Fibroblast of mammary gland (primary cell): ENCODE results near the gene NAB2.

Experiments used
- DNase-seq: peaks from one replicate; pipeline ENCODE4 v3.0.0-alpha.2; 2010; ENCODE audit warnings: low read depth
- H3K4me3 ChIP-seq: 2 replicates; pipeline ENCODE4 v1.5.1; 2011; ENCODE audit warnings: low read depth, mild to moderate bottlenecking, low read length, moderate library complexity; ENCODE audit not compliant: control insufficient read depth
- TF ChIP-seq, protein P1 (sequence below): conservative IDR thresholded peaks from 2 replicates; pipeline ENCODE4 v1.5.1; 2011; ENCODE audit warnings: low read depth, low read length, inconsistent platforms; ENCODE audit not compliant: control insufficient read depth, insufficient read depth

The NAB2 gene, protein sequence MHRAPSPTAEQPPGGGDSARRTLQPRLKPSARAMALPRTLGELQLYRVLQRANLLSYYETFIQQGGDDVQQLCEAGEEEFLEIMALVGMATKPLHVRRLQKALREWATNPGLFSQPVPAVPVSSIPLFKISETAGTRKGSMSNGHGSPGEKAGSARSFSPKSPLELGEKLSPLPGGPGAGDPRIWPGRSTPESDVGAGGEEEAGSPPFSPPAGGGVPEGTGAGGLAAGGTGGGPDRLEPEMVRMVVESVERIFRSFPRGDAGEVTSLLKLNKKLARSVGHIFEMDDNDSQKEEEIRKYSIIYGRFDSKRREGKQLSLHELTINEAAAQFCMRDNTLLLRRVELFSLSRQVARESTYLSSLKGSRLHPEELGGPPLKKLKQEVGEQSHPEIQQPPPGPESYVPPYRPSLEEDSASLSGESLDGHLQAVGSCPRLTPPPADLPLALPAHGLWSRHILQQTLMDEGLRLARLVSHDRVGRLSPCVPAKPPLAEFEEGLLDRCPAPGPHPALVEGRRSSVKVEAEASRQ

GRCh38 chr12:57088354-57089270, at the start of gene NAB2:
Gene NAB2, plus strand, starts transcription at chr12:57089114. Its CDS starts 158 bp downstream, at chr12:57089272.
- peak within 1 kb of the TSS; percentile 92 for H3K4me3 ChIP-seq
- TF ChIP-seq, protein P1, sequence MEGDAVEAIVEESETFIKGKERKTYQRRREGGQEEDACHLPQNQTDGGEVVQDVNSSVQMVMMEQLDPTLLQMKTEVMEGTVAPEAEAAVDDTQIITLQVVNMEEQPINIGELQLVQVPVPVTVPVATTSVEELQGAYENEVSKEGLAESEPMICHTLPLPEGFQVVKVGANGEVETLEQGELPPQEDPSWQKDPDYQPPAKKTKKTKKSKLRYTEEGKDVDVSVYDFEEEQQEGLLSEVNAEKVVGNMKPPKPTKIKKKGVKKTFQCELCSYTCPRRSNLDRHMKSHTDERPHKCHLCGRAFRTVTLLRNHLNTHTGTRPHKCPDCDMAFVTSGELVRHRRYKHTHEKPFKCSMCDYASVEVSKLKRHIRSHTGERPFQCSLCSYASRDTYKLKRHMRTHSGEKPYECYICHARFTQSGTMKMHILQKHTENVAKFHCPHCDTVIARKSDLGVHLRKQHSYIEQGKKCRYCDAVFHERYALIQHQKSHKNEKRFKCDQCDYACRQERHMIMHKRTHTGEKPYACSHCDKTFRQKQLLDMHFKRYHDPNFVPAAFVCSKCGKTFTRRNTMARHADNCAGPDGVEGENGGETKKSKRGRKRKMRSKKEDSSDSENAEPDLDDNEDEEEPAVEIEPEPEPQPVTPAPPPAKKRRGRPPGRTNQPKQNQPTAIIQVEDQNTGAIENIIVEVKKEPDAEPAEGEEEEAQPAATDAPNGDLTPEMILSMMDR: no peak
- DNase-seq: peak; percentile 96

GRCh38 chr12:57040211-57040610, 48.7 kb upstream of the NAB2 start:
- TF ChIP-seq, protein P1: no peak
- no peak overlapping the region for H3K4me3 ChIP-seq
- no peak for DNase-seq

GRCh38 chr12:57040750-57041149, 48.2 kb upstream of the NAB2 start:
- H3K4me3 ChIP-seq: no peak overlapping the region
- no peak for DNase-seq
- TF ChIP-seq, protein P1: no peak

DNA sequence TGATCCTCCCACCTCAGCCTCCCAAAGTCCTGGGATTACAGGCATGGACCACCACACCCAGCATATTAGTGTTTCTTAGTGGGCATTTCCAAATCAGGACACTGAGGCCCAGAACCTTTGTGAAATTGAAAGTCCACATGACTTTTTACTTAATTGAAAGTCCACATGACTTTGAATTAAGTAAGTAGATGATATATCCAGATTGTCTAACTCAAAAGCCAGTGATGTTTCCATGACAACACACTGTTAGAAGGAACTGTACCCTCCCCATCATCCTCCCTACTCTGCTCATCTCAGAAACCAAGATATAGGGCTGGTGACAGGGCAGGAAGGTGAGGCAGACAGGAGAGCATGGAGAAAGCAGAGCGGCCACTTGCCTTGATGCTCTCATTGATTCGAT, 46.2 kb upstream of the NAB2 start:
- no peak overlapping the region for H3K4me3 ChIP-seq
- DNase-seq: no peak
- TF ChIP-seq, protein P1: no peak

DNA sequence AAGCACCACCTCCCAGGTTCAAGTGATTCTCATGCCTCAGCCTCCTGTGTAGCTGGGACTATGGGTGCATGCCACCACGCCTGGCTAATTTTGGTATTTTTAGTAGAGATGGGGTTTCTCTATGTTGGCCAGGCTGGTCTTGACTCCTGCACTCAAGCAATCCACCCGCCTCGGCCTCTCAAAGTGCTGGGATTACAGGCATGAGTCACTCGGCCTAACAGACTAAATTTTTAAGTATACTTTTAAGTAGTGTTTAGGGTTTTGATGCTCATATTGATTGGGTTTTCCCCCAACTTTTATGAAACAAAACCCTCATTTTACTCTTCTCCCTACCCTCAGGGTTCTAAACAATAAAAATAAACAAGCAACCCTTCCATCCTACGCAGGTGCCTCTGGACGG, 44.4 kb upstream of the NAB2 start:
- TF ChIP-seq, protein P1: no peak
- DNase-seq: no peak
- no peak overlapping the region for H3K4me3 ChIP-seq

GRCh38 chr12:57044889-57045288, 44.0 kb upstream of the NAB2 start:
- TF ChIP-seq, protein P1: no peak
- DNase-seq: no peak
- H3K4me3 ChIP-seq: no peak overlapping the region
